ENCODE measurements around the gene TEAD4.
A peak's percentile ranks its signal among the peaks of the same experiment; 100 is the strongest.

The TEAD4 gene

GRCh38 chr12:2960996-2961616, 1.9 kb downstream of the TEAD4 start:
- no peak for DNase-seq (ENCODE audit: low spot score)

- DNase-seq (ENCODE audit: low spot score), result no peak
These were observed 2.5 kb downstream of the TEAD4 start for GRCh38 chr12:2961705-2962104.

- no peak for DNase-seq (ENCODE audit: low spot score)
These were observed 4.1 kb downstream of the TEAD4 start for GRCh38 chr12:2963154-2963759.

GRCh38 chr12:2963760-2964292, 4.6 kb downstream of the TEAD4 start:
- no peak for DNase-seq (ENCODE audit: low spot score)

- DNase-seq (ENCODE audit: low spot score), result no peak
These were observed 8.5 kb downstream of the TEAD4 start for GRCh38 chr12:2967651-2968050.

- DNase-seq (ENCODE audit: low spot score), result peak; percentile 53
These were observed 11.5 kb downstream of the TEAD4 start for GRCh38 chr12:2970744-2971143.

DNA sequence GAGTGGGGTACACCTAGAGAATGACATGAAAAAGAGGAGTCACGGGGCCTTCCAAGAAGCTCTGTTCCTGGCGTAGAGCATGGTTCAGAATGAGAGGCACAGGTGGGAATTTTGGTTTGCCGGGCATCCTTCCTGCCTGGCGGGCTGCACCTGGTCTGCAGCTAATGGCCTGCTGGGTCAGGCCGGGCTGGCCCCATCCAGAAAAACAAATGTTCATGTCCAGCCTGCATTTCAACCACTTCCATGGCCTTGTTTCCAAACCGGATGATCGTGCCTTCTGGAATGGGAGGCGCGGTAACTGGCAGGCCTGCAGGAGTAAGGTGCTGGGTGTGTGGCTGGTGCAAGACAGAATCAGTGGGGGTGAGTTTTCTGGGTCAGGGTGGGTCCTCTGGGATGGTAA, 14.4 kb downstream of the TEAD4 start:
- DNase-seq (ENCODE audit: low spot score), result no peak

DNA sequence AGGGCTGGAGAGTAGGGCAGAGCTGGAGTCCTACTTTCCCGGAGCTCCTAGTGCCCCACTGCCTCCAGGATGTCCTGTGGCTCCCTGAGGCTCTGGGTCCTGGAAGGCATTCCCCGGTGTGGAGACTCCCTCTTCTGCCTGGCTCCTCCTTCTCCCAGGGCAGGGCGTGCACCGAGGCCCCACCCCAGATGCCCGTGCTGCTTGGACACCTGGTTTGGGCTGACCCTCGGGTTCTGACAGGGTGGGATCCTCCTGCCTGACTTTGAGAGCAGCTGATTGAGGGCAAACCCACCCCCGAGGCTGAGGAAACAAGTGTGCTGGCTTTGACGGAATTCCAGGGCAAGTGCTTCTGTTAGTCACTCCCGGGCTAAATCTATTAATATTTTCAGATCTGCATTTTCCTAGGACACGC, 15.4 kb downstream of the TEAD4 start:
- peak; percentile 67 for DNase-seq (ENCODE audit: low spot score)

DNA sequence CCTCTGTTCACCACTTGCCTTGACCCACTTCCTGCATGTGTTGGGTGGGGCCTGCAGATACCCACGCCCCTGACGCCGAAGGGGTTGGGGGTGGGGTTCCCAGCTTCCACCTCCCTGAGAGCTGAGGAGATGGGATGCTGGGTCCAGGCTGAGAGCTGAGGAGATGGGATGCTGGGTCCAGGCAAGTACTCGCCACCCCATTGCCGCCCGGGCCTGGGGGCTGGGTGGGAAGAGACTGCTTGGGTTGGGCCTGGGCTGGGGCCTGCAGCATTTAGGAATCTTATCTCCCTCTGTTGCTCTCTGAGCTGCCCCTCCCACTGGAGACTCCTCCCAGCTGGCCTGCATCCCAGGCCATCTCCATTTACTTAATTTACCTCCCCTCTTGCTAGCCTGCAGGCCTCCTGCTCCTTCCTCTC, 17.4 kb downstream of the TEAD4 start:
- no peak for DNase-seq (ENCODE audit: low spot score)

DNA sequence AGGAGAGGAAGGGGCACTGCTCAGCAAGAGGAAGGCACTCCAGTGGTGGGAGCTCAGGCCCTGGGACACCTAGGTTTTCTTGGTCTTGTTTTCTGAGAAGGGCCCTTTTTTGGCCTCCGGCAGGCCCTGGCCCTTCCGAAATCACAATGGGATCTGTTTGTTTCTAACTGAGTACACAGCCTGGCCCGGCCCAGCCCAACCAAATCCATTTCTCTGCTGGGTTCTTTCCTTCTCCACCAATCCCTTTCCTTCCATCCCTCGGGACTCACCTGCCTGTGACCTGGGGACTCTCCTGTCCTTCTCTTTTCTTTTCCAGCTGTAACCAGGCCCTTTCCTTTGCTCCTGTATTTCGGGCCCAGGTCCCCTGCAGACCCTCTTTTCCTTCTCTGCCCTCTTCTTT, 18.6 kb downstream of the TEAD4 start:
- no peak for DNase-seq (ENCODE audit: low spot score)

DNA sequence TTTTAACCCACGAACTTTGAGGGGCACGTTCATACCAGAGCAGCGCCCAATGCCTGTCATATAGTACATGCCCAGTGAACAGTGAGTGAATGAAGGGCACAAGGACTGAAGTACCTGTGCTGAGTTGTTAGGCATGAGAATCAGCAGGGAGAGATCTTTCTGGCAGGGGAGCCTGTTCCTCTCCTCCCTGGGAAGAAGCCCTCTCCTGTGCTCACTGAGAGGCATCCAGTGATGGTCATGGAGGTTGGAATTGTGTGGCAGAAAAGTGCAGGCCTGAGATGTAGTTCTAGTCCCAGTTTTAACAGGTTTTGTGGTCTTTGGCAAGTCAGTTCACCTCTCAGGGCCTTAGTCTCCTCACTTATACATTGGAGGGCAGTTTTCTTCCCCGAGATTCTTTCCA, 20.6 kb downstream of the TEAD4 start:
- no peak for DNase-seq (ENCODE audit: low spot score)

GRCh38 chr12:2980630-2981029, 21.4 kb downstream of the TEAD4 start:
- DNase-seq (ENCODE audit: low spot score), result no peak

DNA sequence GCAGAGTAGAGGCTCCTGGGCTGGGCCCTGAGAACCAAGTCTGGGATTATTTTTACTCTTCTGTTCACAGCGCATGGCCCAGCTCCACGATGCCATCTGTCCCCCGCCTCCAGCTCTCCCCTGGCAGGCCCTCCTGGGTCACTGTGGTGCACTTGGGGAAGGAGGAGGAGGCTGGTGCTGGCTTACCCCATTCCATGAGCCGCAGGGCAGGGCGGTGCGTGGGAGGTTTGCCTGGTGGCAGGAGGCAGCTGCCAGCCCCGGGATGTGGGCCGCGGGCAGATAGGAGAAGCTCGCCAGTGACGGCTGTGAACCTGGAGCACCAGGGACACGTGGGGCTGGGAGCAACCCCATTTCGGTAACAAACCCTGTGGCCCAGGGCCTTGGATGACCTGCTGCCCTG, 23.2 kb downstream of the TEAD4 start:
- no peak for DNase-seq (ENCODE audit: low spot score)

- no peak for DNase-seq (ENCODE audit: low spot score)
These were observed 25.1 kb downstream of the TEAD4 start for GRCh38 chr12:2984249-2984648.

DNA sequence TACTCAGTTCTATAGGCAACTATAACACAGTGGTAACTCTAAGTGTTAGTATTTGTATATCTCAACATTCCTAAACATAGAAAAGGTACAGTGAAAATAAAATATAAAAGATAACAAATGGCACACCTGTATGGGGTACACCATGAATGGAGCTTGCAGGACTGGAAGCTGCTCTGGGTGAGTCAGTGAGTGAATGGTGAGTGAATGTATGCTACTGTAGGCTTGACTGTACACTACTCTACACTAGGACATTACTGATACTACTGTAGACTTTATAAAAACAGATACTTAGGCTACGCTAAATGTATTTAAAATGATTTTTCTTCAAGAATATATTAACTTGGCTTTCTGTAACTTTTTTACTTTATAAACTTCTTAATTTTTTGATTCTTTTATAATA, 25.5 kb downstream of the TEAD4 start:
- no peak for DNase-seq (ENCODE audit: low spot score)

GRCh38 chr12:2986876-2987275, 27.7 kb downstream of the TEAD4 start:
- DNase-seq (ENCODE audit: low spot score), result no peak

- DNase-seq (ENCODE audit: low spot score), result no peak
These were observed 29.3 kb downstream of the TEAD4 start for GRCh38 chr12:2988494-2988893.

DNA sequence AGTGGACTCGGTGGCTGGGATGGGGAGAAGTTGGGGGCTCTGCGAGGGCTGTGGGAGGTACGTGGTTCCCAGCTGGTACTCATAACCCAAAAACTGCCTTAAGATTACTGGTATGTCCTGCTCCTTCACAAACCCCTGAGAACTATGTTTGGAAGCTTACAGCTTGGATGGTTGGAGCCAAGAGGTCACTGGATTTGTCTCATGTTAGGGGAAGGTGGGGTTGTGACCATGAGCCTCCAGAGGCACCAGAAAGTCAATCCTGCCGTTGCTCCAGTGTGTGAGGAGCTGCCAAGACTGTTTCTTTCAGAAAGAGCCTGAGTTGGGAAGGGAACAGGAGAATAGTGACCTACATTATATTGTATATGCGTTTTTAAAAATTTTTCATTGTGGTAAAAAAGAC, 33.5 kb downstream of the TEAD4 start:
- DNase-seq (ENCODE audit: low spot score), result no peak

DNA sequence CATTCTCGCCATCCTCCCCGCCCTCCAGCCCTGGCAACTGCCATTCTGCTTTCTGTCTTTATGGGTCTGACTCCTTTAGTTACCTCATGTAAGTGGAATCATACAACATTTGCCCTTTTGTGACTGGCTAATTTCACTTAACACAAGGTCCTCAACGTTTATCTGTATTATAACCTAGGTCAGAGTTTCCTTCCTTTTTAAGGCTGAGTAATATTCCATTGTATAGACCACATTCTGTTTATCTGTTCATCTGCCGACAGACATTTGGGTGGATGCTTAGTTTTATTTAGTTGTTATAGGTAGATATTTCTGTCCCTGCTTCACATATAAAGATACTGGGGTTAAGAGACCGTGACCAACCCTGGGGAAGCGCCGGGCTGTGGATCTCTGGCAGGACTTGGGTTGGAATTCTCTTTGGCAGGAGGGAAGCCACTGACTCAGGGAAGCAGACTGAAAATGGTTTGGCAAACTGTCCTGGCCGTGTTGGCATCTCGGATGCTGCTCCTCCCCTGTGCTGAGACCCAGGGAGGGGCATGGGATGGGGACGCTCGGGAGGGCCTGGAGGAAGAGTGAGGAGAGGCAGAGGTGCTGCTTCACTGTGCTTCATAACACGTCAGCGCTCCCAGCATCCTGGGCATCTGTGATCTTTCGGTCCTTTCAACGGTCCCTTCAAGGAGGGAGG, 38.9 kb downstream of the TEAD4 start:
- peak; percentile 70 for DNase-seq (ENCODE audit: low spot score)

DNA sequence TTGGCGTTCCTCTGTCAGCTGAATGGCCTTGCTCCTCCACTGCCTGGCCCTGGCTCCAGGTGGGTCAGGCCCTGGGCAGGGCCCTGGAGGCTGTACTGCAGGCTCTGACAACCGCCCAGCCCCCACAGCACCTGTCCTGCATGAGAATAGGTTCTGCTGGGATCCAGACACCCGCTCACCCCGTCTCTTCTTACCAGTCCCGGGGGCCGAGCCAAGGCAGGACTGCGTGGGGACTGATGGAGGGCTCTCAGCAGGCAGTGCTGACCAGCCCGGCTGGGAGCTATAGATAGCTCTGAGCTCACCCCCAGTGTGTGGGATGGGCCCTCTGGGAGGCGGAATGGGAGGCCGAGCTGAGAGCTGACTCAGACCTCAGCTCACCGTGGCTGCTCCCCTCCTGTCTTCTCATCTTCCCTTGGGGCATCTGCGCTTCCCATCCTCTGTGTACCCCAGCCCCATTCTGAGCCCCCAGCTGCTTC, 39.6 kb downstream of the TEAD4 start:
- DNase-seq (ENCODE audit: low spot score), result peak; percentile 96

DNA sequence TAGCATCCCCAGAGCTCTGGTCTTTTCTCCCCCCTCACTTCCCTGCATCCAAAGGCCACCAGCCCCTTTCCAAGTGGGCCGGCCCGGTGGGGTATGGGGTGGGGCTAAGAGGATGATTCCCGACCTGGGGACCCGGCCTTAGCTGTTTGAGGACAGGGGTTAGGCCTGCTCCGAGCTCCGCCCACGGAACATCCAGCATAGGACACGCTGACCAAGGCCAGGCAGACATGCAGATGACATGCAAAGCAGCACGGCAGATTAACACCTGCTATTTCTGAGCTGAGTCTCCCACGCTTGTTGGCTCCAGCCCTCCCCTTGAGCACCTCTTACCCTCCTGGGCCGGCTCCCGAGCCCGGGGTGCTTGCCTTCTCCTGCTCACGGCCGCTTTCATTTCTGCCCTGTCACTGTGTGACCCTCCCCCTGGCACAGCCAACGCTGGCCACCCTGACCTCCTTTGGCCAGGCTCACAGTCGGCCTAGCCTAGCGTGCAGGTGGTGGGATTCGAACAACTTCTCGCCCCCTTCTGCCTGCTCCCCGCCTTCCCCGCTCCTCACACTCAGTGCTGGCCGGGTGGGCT, 40.2 kb downstream of the TEAD4 start:
- DNase-seq (ENCODE audit: low spot score), result no peak

DNA sequence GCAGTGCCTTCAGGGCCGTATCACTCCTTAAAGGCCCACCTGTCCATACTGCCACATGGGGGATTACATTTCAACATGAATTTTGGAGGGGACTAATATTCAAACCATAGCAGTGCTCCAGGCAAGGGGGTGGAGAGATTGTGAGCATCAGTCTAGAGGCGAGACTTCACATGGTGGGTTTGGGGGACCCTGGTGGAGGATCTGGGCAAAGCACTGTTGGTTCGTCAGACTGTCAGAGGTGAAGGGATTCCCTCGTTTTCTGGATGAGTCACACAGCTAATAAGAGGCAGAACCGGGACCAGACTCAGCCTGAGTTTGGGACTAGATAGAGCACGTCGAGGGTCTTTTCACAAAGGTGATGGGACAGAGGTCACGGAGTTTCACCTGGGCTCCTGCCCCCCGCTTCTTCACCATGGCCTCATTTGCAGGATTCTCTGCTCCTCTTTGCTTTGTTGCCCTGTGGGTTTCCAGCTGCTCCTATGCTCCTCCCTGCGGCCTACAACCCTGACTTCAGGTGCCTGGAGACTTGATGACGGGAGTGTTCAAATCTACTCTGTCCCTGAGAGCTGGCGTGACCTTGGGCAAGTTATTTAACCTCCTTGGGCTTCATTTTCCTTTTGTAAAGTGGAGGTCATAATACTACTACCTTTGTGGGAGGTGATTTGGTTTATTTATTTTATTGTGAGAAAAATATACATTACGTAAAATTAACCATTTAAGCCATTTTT, 41.5 kb downstream of the TEAD4 start:
- no peak for DNase-seq (ENCODE audit: low spot score)

Data from AG20443 (cell line).